HFFc6 (cell line): Measurements from ENCODE around the gene SF3B2. TPM values are rescaled to one million over a fixed set of nuclear protein-coding genes. Genes with fewer than 3 reads are reported as not detected.

Source experiments
- DNase-seq: peaks from one replicate; pipeline ENCODE4 v3.0.0-alpha.2; 2018
- H3K27ac Mint-ChIP-seq: 2 replicates; pipeline ENCODE4 v1.8.0; 2020; ENCODE audit warnings: mild to moderate bottlenecking, mixed read lengths
- H3K27me3 Mint-ChIP-seq: 2 replicates; pipeline ENCODE4 v1.8.0; 2021; ENCODE audit warnings: mild to moderate bottlenecking, moderate library complexity, mixed read lengths; ENCODE audit not compliant: insufficient read depth
- H3K36me3 Mint-ChIP-seq: 2 replicates; pipeline ENCODE4 v1.8.0; 2021; ENCODE audit warnings: low read depth, mixed read lengths
- H3K4me1 Mint-ChIP-seq: 2 replicates; pipeline ENCODE4 v1.8.0; 2020; ENCODE audit warnings: low read depth, mixed read lengths
- H3K4me3 Mint-ChIP-seq: 2 replicates; pipeline ENCODE4 v1.8.0; 2020; ENCODE audit warnings: mild to moderate bottlenecking, moderate library complexity, mixed read lengths
- H3K9me3 Mint-ChIP-seq: 2 replicates; pipeline ENCODE4 v1.8.0; 2020; ENCODE audit warnings: mild to moderate bottlenecking, mixed read lengths
- total RNA-seq, 6 experiments: library from RNA; stranded (reverse); fragmentation: NEBNext Ultra II Directional; extraction: Animal tissue kit (Norgen Biotek cat#: 25700); gene quantifications; 2 replicates in 1 of 6; 3 replicates in 5 of 6; pipeline ENCODE4 v1.2.3, GENCODE V29; 2021
- TF ChIP-seq, protein P1 (sequence below): fragments of 200-600 bp; sonication (generic); IDR thresholded peaks from 2 replicates; pipeline ENCODE4 v1.5.0; 2021; ENCODE audit warnings: antibody characterized with exemption, mild to moderate bottlenecking

Gene SF3B2
- total RNA-seq, 6 experiments from 2014 or later, result 199 to 240 (median 222) TPM

DNA sequence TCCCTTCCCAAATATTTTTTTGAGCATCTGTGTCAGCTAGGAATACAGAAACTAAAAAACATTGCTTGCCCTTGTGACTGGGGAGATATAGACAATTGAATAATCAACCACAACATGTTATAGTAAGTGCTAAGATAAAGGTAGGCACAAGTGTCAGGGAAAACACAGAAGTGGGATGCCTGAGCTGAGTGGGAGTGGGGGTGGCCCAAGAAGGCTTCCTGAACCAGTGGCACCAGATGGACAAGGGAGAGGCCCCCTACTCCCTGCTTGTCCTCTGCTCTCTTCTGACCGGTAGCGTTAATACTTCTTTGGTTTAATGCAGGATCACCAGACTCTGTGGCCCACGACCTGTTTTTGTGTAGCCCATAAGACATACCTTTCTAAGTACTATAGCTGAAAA, 66.7 kb downstream of the SF3B2 start:
- Mint-ChIP-seq H3K4me1 (peaks cover 79% of the 10 kb centered on the region), H3K27me3 (no peaks in the 10 kb centered on the region; the same call in 1 of the 2 replicates), H3K4me3 (peak overlapping the region; percentile 64), H3K9me3 (no peaks in the 10 kb centered on the region), H3K27ac (peak overlapping the region; percentile 87), H3K36me3 (peaks cover 23% of the 10 kb centered on the region)
- TF ChIP-seq, protein P1, sequence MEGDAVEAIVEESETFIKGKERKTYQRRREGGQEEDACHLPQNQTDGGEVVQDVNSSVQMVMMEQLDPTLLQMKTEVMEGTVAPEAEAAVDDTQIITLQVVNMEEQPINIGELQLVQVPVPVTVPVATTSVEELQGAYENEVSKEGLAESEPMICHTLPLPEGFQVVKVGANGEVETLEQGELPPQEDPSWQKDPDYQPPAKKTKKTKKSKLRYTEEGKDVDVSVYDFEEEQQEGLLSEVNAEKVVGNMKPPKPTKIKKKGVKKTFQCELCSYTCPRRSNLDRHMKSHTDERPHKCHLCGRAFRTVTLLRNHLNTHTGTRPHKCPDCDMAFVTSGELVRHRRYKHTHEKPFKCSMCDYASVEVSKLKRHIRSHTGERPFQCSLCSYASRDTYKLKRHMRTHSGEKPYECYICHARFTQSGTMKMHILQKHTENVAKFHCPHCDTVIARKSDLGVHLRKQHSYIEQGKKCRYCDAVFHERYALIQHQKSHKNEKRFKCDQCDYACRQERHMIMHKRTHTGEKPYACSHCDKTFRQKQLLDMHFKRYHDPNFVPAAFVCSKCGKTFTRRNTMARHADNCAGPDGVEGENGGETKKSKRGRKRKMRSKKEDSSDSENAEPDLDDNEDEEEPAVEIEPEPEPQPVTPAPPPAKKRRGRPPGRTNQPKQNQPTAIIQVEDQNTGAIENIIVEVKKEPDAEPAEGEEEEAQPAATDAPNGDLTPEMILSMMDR, result no peak
- no peak for DNase-seq

Other genes starting within 250 kb of the SF3B2 start
- not detected for gene SNX32, start 218.4 kb upstream of the SF3B2 start, total RNA-seq
- 1,000 to 10,000 TPM; 2,002 to 2,288 (median 2,238) TPM for gene CFL1, start 194.2 kb upstream of the SF3B2 start, total RNA-seq
- gene MUS81, start 191.9 kb upstream of the SF3B2 start, total RNA-seq, result 10 to 100 TPM; 38.4 to 47.9 (median 43.1) TPM
- 100 to 1,000 TPM; 318 to 359 (median 329) TPM for gene EFEMP2, start 179.6 kb upstream of the SF3B2 start, total RNA-seq
- under 1 TPM in 4 of 6 experiments, not detected in 2; 0.11 to 0.22 (median 0.14) TPM for gene CTSW, start 172.5 kb upstream of the SF3B2 start, total RNA-seq
- gene FIBP, start 163.9 kb upstream of the SF3B2 start, total RNA-seq, result 100 to 1,000 TPM; 117 to 145 (median 135) TPM
- gene CCDC85B, start 161.7 kb upstream of the SF3B2 start, total RNA-seq, result 100 to 1,000 TPM in 2 of 6 experiments, 10 to 100 TPM in 4; 78.9 to 112 (median 87.7) TPM
- 100 to 1,000 TPM; 134 to 275 (median 234) TPM for gene FOSL1, start 152.0 kb upstream of the SF3B2 start, total RNA-seq
- gene C11orf68, start 133.3 kb upstream of the SF3B2 start, total RNA-seq, result 10 to 100 TPM; 79.0 to 94.6 (median 85.0) TPM
- gene DRAP1, start 132.9 kb upstream of the SF3B2 start, total RNA-seq, result 100 to 1,000 TPM; 362 to 687 (median 615) TPM
- under 1 TPM in 1 of 6 experiments, not detected in 5; 0.23 TPM for gene TSGA10IP, start 106.9 kb upstream of the SF3B2 start, total RNA-seq
- gene SART1, start 90.6 kb upstream of the SF3B2 start, total RNA-seq, result 10 to 100 TPM; 51.7 to 69.3 (median 61.0) TPM
- gene EIF1AD, start 50.2 kb upstream of the SF3B2 start, total RNA-seq, result 10 to 100 TPM; 28.6 to 36.8 (median 31.7) TPM
- gene BANF1, start 49.9 kb upstream of the SF3B2 start, total RNA-seq, result 100 to 1,000 TPM; 257 to 337 (median 300) TPM
- gene CST6, start 40.4 kb upstream of the SF3B2 start, total RNA-seq, result under 1 TPM in 2 of 6 experiments, not detected in 4; 0.33 to 0.83 TPM
- gene CATSPER1, start 25.9 kb upstream of the SF3B2 start, total RNA-seq, result 1 to 10 TPM; 2.1 to 3.8 (median 2.7) TPM
- gene GAL3ST3, start 3.2 kb upstream of the SF3B2 start, total RNA-seq, result under 1 TPM in 1 of 6 experiments, not detected in 5; 0.14 TPM
- gene PACS1, start 17.9 kb downstream of the SF3B2 start, total RNA-seq, result 100 to 1,000 TPM in 2 of 6 experiments, 10 to 100 TPM in 4; 82.8 to 114 (median 91.8) TPM
- gene KLC2, start 205.3 kb downstream of the SF3B2 start, total RNA-seq, result 10 to 100 TPM; 43.4 to 51.9 (median 46.0) TPM
- gene RAB1B, start 216.3 kb downstream of the SF3B2 start, total RNA-seq, result 100 to 1,000 TPM; 220 to 272 (median 246) TPM
- gene CNIH2, start 225.8 kb downstream of the SF3B2 start, total RNA-seq, result 1 to 10 TPM in 3 of 6 experiments, under 1 TPM in 3; 0.73 to 1.9 (median 1.1) TPM
- 100 to 1,000 TPM; 150 to 183 (median 153) TPM for gene YIF1A, start 236.8 kb downstream of the SF3B2 start, total RNA-seq
- gene TMEM151A, start 239.5 kb downstream of the SF3B2 start, total RNA-seq, result under 1 TPM in 2 of 6 experiments, not detected in 4; 0.07 to 0.11 TPM